ENCODE data around the gene CARD11.
"Not testable (repeated sequence)": the region's sequence is repeated elsewhere in the genome, so short reads cannot be mapped to it uniquely, and the experiment has no call there.

Gene CARD11

DNA sequence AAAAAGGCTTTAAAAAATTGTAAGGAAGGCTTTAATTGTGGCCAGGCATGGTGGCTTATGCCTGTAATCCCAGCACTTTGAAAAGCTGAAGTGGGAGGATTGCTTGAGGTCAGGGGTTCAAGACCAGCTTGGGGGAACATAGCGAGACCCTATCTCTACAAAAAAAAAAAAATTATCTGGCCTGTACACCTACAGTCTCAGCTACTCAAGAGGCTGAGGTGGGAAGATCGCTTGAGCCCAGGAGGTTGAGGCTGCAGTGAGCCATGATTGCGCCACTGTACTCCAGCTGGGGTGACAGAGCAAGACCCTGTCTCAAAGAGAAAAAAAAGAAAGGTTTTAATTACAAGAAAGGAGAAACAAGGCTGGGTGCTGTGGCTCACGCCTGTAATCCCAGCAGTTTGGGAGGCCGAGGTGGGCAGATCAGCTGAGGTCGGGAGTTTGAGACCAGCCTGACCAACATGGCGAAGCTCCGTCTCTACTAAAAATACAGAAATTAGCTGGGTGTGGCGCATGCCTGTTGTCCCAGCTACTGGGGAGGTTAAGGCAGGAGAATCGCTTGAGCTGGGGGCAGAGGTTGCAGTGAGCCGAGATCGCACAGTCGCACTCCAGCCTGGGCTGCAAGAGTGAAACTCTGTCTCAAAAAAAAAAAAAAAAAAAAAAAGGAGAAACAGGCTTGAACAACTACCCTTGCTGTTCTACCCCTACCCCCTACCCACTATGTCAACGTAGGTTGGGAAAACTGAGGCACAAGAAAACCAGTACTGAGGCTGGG, 83.7 kb downstream of the CARD11 start:
- DNase-seq: no peak

DNA sequence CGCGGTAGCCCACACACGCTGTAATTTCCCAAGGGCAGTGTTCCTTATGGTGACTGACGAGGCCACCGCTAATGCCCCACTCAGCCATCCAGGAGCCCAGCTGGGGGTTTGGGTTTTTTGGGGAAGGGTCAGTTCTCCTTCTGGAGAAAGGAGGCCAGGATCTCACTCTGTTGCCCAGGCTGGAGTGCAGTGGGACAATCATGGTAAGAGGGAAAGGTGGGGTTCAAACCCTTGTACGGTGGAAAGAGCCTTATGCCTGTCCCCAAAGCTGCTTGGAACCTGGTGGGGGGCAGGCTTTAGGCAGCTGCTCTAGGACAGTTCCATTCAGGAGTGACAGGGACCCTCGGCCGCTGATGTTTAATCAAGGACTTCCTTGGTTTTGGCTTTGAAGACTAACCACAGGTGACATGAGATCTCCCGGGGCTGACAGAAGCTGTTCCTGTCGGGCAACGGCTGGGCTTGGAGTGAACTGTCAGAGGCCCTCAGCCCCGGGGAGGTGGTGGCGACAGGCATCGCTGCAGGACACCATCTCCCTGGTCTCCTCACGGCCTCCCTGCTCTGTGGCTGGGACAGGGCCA, 84.5 kb downstream of the CARD11 start:
- DNase-seq: no peak

DNA sequence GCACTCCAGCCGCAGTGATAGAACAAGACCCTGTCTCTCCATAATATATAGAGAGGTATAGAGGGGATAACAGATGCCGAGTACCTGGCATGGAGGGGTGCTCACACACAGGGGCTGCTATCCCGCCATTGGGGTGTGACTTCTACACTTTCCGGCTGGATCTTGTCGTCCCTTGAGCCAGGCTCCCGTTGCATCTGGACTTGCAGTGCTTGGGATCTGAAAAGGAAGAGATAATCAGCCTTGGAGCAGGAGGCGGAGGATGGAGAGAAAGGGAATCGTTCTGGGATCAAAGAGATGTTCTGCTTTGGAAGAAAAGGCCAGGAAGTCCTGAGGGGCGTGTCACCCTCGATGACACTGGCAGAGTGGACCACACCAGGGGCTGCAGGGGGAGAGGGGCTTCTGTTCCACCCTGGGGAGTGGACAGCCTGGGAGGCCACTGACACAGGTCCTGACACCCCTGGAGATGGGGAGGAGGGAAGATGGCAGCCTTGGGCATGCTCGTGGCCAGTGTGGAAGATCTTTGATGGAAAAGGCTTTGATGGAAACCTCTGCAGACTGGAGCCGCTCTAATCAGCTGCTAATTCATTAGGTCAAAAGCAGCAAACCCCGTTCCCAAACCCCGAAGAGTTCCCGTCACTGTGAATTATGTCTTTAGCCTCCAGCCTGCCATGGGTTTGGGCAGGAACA, 85.1 kb downstream of the CARD11 start:
- DNase-seq: no peak

DNA sequence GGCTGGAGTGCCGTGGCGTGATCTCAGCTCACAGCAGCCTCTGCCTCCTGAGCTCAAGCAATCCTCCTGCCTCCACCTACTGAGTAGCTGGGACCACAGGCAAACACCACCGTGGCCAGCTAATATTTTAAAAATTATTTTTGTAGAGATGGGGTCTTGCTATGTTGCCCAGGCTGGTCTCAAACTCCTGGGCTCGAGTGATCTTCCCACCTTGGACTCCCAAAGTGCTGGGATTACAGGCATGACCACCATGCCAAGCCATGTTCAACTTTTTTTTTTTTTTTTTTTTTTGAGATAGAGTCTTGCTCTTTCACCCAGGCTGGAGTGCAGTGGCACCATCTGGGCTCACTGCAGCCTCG, 86.3 kb downstream of the CARD11 start:
- DNase-seq: not testable (repeated sequence)

DNA sequence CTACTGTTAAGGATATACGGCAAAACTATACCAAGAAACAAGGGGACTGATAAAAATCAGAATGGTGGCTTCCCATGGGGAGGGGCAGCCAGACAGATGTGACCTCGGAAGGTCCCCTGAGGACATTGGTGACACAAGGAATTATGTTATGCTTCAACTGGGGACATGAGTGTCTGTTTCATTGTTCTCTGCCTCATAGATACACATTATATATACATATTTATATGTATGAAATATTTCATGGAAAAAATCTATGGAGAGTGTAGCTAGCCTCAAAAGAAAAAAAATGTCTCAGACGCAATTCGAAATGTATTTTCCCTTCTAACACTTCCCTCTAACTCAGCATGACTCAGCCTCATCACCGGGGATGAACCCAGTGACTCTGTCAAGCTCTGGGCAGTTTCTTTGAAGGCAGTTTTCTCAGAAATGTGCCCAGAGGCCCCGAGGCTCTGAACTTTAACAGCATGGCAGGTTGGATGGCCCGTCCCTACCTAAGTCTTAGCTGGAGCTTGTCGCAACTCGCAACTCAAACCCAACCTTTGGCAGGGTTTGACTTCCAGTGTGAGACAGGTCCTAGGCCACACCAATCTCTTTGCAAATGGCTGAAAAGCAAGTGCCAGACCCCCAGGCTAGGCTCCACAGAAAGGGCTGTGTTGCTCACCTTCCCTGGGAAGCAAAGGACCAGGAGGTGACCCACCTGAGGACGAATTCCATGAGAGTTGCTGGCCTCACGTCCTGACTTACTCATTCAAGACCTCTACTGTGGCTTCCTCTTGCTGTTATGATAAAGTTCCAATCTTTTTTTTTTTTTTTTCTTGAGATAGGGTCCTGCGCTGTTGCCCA, 86.9 kb downstream of the CARD11 start:
- DNase-seq: peak; percentile 47 to 50

DNA sequence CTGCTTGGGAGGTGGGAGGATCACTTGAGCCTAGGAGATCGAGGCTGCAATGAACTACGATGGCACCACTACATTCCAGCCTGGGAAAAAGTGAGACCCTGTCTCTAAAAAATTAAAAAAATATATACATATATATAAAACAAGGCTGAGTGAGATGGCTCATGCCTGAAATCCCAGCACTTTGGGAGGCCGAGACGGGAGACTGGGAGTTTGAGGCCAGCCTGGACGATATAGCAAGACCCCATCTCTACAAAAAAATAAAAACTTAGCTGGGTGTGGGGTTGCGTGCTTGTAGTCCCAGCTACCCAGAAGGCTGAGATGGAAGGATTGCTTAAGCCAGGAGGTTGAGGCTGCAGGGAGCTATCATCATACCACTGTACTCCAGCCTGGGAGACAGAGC, 87.6 kb downstream of the CARD11 start:
- no peak for DNase-seq

DNA sequence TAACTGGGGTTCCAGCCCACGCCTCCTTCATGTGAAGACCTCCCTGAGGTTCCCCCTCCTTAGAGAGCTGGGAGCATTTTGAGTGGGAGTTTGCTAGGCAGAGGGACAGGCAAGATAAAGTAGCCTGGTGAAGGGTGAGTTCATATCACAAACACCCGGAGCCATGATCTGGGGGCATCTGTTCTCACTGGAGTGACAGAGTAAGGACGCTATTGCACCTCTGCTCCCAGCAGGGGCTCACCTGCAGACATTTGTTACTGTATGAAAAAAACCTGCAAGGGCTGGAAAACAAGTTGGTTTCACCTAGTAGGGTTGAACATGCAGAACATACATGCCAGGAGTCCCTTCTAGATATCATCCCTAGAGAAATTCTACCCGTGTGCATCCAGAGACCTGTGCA, 88.4 kb downstream of the CARD11 start:
- no peak for DNase-seq

DNA sequence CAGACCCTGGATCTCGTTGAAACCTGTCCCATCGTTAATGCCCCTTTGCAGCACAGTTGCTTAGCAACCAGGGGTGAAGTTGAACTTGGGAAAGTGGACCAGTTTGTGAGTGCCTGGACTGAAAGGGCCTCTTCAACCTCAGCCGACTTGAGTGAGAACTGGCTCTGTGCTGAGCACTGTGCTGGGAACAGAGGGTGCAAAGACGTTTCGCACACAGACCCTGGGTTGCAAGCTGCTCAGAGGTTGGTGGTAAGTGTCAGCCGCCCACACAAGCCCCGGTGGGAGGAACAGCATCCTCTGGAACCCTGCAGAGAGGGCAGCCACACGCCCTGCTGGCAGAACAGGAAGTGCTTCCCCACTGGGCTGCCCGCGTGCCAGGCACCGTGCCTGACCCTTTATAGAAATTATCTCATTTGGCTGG, 89.2 kb downstream of the CARD11 start:
- peak; percentile 24 to 25 for DNase-seq

DNA sequence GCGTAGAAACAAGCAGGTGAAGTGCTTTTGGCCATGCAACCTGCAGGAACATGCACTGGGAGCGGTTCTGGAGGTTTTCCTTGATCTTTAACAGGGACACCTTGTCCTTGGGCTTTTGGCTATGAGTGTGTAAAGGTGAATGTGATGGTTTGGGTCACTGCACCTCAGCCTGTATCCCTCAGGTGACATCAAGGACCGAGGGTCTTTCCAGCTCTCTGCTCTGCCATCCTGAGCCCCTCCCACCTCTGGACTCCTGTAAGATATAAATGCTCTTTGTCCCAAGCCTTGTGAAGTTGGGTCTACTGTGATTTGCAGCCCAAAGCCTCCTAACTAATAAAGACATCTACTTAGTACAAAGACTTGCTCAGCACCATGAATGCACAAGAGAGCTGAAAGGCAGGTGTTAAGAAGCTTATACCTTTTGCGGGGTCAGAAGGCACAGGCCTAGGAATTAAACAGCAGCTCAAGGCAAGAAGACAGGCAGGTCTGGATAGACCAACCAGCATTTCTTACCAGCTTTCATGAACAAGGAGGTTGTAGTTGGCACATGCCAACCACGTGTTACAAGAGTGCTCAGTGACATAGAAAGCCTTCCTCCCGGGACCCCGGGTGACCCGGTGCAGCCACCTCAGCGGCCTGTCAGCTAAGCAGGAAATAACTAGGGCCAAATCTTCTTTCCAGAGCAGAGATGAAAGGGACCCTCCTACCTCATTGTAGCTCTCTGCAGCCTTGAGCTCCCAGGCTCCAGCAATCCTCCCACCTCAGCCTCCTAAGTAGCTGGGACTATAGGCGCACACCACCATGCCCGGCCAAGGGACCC, 89.9 kb downstream of the CARD11 start:
- DNase-seq: no peak

DNA sequence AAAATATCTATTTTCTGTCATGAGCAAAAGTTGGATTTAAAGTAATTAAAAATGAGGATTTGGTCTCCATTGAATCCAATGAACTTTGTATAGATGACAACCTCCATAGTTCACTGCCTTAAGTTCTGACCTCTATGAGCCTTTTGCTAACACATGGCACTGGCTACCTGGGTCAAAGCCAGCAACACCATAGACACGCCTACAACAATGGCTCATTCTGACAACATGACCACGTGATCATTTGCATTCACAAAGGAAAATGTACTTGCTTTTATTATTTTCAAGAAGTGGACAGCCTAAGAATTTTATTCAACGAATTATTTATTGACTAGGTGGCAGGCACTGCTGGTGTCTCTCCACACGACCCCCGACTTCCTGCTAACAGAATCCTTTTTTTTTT, 90.6 kb downstream of the CARD11 start:
- DNase-seq: no peak

DNA sequence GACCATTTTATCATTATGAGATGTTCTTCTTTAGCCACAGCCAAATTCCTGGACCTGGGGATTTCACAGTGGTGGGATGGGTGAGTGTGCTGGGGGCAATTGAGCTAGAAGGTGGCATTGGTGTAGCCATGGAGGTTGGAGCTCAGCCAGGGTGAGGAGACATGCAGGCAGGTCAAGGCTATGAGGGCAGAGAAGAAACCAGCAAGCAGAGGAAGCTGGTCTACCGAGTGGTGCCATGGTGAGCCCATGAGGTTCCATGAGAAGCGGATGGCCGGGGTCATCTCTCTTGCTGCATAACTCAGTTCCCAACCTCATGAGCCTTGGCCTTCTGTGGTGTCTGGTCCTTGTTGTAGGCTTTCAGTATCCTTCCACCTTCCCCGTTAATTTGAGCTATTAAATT, 91.4 kb downstream of the CARD11 start:
- DNase-seq: no peak

DNA sequence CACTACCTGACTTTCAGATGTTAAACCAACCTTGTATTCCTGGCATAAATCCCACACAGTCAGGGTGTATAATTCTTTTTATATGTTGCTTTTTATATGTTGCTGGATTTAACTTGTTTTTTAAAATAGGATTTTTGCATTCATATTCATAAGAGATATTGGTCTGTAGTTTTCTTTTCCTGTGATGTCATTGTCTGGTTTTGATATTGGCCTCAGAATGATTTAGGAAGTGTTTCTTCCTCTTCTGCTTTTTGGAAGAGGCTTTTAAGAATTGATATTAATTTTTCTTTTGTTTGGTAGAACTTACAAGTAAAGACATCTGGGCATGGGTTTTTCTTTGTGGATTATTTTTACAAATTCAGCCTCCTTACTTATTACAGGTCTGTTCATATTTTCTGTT, 93.1 kb downstream of the CARD11 start:
- DNase-seq: no peak

DNA sequence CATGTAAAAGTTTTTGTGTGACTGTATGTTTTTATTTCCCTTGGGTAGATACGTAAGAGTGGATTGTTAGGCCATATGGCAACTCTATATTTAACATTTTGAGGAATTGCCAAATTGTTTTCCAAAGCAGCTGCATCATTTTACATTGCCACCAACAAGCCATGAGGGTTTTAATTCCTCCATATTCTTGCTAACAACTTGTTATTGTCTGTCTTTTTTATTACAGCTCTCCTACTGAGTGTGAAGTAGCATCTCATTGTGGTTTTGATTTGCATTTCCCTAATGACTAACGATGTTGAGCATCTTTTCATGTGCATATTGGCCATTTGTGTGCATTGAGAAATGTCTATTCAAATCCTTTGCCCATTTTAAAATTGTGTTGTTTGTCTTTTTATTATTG, 94.9 kb downstream of the CARD11 start:
- DNase-seq: no peak

DNA sequence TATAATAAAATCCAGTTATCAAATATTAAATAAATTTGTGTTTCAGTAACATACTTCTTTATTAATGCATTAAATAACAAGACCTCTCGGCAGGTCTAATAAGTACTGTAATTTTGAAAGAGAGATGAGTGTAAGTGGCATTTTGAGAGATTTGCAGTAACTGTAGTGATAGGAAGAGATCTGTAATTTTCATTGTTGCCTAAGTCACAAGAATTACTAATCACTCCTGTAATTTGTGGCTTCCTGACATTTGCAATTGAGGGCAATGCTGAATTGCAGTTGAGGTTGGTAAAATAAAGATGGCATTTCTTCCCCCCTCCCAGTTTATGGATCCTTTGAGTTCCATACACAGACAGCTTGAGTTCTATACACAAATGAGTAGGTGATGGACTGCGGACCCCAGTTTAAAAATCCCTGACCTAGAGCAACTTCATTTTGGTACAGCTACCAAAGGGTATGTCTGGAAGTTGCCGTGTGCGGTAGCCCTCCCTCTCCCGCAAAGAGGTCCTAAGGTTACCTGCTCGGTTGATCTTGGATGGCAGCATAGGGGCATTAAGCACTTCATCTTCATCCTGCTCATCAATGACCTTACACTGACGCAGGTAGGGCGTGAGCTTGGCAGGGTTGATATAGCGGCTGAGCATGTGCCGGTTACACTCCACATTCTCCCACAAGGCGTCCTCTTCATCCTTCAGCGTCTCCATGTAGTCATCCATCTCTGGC, 96.4 kb downstream of the CARD11 start:
- no peak for DNase-seq

DNA sequence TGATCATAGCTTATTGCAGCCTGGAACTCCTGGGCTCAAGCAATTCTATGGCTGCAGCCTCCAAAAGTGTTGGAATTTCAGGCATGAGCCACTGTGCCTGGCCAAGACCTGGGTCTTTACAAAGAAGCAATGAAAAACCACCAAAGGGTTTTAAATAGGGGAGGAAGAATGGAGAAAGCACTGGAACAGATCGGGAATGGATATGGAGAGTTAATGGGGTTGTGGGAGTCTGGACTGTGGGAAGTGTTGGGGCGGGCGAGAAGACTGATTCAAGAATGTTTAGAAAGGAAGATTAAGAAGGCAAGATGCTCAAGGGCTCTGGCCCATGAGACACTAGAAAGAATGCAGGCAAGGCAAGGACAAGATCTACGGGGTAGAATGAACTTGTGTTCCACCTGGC, 98.5 kb downstream of the CARD11 start:
- DNase-seq: no peak

DNA sequence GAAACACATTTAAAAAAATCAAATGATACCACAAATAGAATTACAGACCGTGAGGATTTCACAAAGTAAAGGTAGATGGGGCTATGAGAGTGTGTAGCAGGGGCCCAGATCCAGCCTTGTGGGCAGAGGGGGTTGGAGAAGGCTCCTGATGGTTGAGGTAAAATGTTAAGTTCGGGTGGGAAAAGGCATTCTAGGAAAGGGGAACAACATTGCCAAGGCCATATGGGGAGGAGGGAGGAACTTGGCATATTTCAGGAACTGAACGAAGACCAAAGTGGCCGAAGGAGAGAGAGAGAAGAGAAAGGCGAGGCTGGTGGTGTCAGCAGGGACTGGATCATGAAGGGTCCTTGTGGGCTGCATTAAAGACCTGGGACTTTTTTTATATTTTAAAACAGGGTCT, 98.9 kb downstream of the CARD11 start:
- DNase-seq: no peak

DNA sequence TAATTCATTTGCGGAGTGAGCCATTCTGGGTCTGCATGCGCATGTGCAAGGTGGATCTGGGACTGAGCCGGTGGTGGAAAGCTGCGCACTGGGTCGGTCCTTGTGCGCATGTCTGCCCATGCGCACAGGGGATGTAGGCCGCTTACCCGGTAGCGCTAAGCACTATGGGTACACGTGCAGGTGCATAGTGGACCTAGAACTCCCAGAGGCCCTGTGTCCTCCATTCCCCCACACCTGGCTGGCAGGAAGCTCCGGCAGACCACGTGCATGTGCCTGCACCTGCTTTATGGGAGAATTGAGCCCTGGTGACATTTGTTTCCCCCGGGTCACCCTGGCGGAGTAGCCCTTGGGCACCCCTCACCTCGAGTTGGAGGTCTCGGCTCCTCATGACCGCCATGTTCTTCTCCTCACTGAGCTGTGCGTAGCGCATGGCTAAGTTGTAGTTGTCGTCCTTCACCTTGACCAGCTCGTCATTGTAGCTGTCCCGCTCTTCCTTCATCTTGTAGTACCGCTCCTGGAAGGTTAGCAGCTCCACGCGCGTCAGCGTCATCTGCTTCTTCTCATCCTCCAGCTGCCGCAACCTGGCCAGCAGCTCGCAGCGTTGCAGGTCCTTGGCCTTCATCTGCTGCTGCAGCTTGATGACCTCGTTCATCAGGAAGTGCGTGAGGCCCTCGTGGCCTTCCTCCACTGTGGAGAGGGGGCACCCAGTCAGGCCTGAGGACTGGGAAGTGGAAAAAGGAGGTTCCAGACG, 99.6 kb downstream of the CARD11 start:
- no peak for DNase-seq

DNA sequence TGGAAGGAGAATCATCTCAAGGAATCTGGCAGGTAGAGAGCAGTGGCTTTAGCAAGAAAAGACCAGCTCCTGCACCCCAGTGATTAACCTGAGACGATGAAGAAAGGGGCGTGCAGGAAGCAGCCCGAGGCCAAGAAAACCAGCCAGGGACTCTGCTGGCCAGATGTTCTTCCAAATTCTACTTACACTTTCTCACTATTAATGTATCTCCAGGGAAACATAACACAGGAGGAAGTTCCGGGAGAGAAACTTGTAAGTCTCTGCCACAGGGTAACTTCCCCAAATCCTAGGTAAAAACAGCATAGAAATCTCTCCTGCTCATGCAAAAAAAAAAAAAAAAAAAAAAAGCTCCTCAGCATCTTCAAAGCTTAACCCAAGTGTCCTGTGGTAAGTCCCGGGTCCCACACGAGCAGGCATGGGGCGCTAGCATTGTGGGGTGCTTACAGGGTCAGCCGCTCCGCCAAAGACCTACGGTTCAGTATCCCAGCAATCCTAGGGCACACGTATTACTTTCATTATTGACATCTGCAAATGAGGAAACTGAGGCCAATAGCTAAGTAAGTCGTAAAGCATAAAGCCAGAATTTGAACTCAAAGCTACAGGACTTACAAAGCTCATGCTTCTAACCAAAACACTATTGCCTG, 102.3 kb downstream of the CARD11 start:
- no peak for DNase-seq

DNA sequence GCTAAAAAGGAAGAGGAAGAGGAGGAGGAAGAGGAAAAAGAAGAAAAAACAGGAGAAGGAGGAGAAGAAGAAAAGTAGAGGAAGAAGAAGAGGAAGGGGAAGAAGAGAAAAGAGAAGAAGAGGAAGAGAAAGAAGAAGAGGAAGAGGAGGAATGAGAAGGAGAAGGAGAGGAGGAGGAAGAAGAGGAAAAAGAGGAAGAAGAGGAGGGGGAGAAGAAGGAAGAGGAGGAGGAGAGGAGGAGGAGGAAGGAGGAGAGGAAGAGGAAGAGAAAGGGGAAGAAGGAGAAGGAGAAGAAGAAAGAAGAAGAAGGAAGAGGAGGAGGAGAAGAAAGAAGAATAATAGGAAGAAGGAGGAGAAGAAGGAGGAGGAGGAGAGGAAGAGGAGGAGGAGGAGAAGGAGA, 103.2 kb downstream of the CARD11 start:
- DNase-seq: no peak

DNA sequence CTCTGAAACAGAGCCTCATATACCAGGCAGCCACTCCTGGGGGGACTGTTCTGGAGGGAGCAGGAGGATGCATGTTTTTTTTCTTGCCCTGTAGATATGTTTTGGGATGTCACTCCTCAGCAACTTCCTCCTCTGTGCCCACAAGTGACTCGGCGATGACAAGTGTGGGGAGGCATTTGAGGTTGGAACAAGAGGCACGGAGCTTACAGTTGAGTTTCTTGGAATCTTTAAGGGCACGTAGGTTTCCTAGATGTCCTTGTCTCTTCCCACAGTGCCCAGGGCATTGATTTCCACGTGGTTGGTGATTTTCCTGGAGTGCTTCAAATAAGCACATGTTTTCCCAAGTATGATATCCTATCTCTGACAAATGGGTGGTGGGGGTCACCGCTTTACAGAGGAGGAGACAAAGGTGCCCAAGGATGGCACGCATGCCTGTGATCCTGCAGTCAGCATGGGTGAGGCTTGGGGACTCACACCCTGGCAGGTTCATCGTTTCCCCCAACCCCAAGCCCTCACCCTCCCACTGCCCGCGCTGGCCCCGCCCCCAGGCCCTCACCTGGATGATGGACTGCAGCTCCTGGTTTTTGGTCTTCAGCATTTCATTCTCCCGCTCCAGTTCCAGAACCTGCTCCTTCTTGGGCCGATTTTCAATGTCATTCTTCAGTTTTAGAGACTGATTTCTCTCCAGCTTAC, 104.3 kb downstream of the CARD11 start:
- no peak for DNase-seq
